HepG2 (cell line): ENCODE measurements around the gene PPHLN1. TPM values are rescaled to one million over a fixed set of nuclear protein-coding genes. Genes with fewer than 3 reads are reported as not detected.

Experiments used
- ATAD3A ChIP-seq: sonication (generic); formaldehyde crosslinking; IDR thresholded peaks from 2 replicates; pipeline ENCODE4 v1.4.0; 2020; ENCODE audit warnings: missing genetic modification reagents
- ATRX ChIP-seq: sonication (generic); formaldehyde crosslinking; IDR thresholded peaks from 2 replicates; pipeline ENCODE4 v1.4.0; 2020; ENCODE audit warnings: missing genetic modification reagents, borderline replicate concordance
- BATF2 ChIP-seq: sonication (generic); formaldehyde crosslinking; IDR thresholded peaks from 2 replicates; pipeline ENCODE4 v1.8.0; 2022; ENCODE audit warnings: mild to moderate bottlenecking, missing genetic modification reagents, moderate library complexity
- GABPB1 ChIP-seq: IDR thresholded peaks from 2 replicates; pipeline ENCODE4 v1.6.1; 2016; ENCODE audit warnings: mild to moderate bottlenecking, missing genetic modification reagents, moderate library complexity, missing compliant biosample characterization
- HMGA1 ChIP-seq: sonication (generic); formaldehyde crosslinking; conservative IDR thresholded peaks from 2 replicates; pipeline ENCODE4 v1.4.0; 2020; ENCODE audit warnings: missing genetic modification reagents
- IRF2 ChIP-seq: IDR thresholded peaks from 2 replicates; pipeline ENCODE4 v1.6.1; 2018; ENCODE audit warnings: missing genetic modification reagents, missing compliant biosample characterization
- IRX3 ChIP-seq: sonication (generic); formaldehyde crosslinking; IDR thresholded peaks from 2 replicates; pipeline ENCODE4 v1.8.1; 2023; ENCODE audit warnings: mild to moderate bottlenecking, low read depth, missing genetic modification reagents, borderline replicate concordance
- KLF6 ChIP-seq: IDR thresholded peaks from 2 replicates; pipeline ENCODE4 v1.8.0; 2016; ENCODE audit warnings: missing biosample characterization, missing genetic modification reagents
- MAFG ChIP-seq: sonication (generic); formaldehyde crosslinking; IDR thresholded peaks from 2 replicates; pipeline ENCODE4 v1.5.1; 2020; ENCODE audit warnings: mild to moderate bottlenecking, missing genetic modification reagents
- MAFK ChIP-seq, 2 experiments: IDR thresholded peaks in 1 of 2; conservative IDR thresholded peaks in 1 of 2; 2 replicates each; pipeline ENCODE4 v1.6.1; 2011; ENCODE audit warnings: improper control_type of control experiment in 2 of 2, low read length in 2 of 2
- NFIB ChIP-seq: sonication (generic); formaldehyde crosslinking; IDR thresholded peaks from 2 replicates; pipeline ENCODE4 v1.9.0; 2021; ENCODE audit warnings: missing genetic modification reagents, mild to moderate bottlenecking, borderline replicate concordance
- NFKBIZ ChIP-seq: IDR thresholded peaks from 2 replicates; pipeline ENCODE4 v1.6.1; 2018; ENCODE audit warnings: missing genetic modification reagents, missing compliant biosample characterization
- NFYC ChIP-seq: IDR thresholded peaks from 2 replicates; pipeline ENCODE4 v1.6.1; 2016; ENCODE audit warnings: missing genetic modification reagents, missing compliant biosample characterization
- NRL ChIP-seq: sonication (generic); formaldehyde crosslinking; IDR thresholded peaks from 2 replicates; pipeline ENCODE4 v1.5.0; 2020; ENCODE audit warnings: missing genetic modification reagents, mild to moderate bottlenecking, moderate library complexity, borderline replicate concordance
- PHF21A ChIP-seq: sonication (generic); formaldehyde crosslinking; IDR thresholded peaks from 2 replicates; pipeline ENCODE4 v1.5.0; 2020; ENCODE audit warnings: mild to moderate bottlenecking, missing genetic modification reagents
- RNF2 ChIP-seq: fragments of 450-650 bp; conservative IDR thresholded peaks from 2 replicates; pipeline ENCODE4 v1.6.1; 2016; ENCODE audit warnings: low read depth
- SP2 ChIP-seq: sonication (generic); formaldehyde crosslinking; IDR thresholded peaks from 2 replicates; pipeline ENCODE4 v1.5.1; 2020; ENCODE audit warnings: mild to moderate bottlenecking, missing genetic modification reagents
- SRY ChIP-seq: sonication (generic); formaldehyde crosslinking; IDR thresholded peaks from 2 replicates; pipeline ENCODE4 v1.8.0; 2022; ENCODE audit warnings: mild to moderate bottlenecking, missing genetic modification reagents
- TFDP2 ChIP-seq: sonication (generic); formaldehyde crosslinking; IDR thresholded peaks from 2 replicates; pipeline ENCODE4 v1.4.0; 2020; ENCODE audit warnings: missing genetic modification reagents
- YEATS2 ChIP-seq: sonication (generic); formaldehyde crosslinking; IDR thresholded peaks from 2 replicates; pipeline ENCODE4 v1.4.0; 2020; ENCODE audit warnings: missing genetic modification reagents, borderline replicate concordance
- ZBTB7B ChIP-seq: sonication (generic); formaldehyde crosslinking; IDR thresholded peaks from 2 replicates; pipeline ENCODE4 v1.4.0; 2020; ENCODE audit warnings: missing genetic modification reagents
- ZBTB8A ChIP-seq: sonication (generic); formaldehyde crosslinking; IDR thresholded peaks from 2 replicates; pipeline ENCODE4 v1.4.0; 2020; ENCODE audit warnings: mild to moderate bottlenecking, low read depth, missing genetic modification reagents, borderline replicate concordance
- ZNF362 ChIP-seq: sonication (generic); formaldehyde crosslinking; IDR thresholded peaks from 2 replicates; pipeline ENCODE4 v1.4.0; 2020; ENCODE audit warnings: missing genetic modification reagents, mild to moderate bottlenecking, borderline replicate concordance
- ZNF431 ChIP-seq: sonication (generic); formaldehyde crosslinking; IDR thresholded peaks from 2 replicates; pipeline ENCODE4 v1.9.0; 2022; ENCODE audit warnings: missing genetic modification reagents, low read depth, mild to moderate bottlenecking, borderline replicate concordance
- ZNF460 ChIP-seq: sonication (generic); formaldehyde crosslinking; IDR thresholded peaks from 2 replicates; pipeline ENCODE4 v1.5.1; 2020; ENCODE audit warnings: missing genetic modification reagents, mild to moderate bottlenecking, borderline replicate concordance
- ZNF605 ChIP-seq: sonication (generic); formaldehyde crosslinking; IDR thresholded peaks from 2 replicates; pipeline ENCODE4 v1.8.0; 2022; ENCODE audit warnings: mild to moderate bottlenecking, missing genetic modification reagents
- ZSCAN25 ChIP-seq: sonication (generic); formaldehyde crosslinking; IDR thresholded peaks from 2 replicates; pipeline ENCODE4 v1.8.0; 2022; ENCODE audit warnings: mild to moderate bottlenecking, missing genetic modification reagents
- polyA plus RNA-seq, 8 experiments: library from polyadenylated mRNA; depleted of rRNA in 3 of 8; stranded (reverse) in 7 of 8; unstranded in 1 of 8; fragments of >200 nt; fragmentation: Illumina TruSeq in 4 of 8; extraction: Trizol in 4 of 8; gene quantifications; 2 replicates each; pipeline versions ENCODE4 v1.2.1 to v1.2.3, GENCODE V29; 2011 to 2016; ENCODE audit warnings: low read depth in 4 of 8, missing spikeins in 1 of 8, mixed read lengths in 1 of 8; ENCODE audit not compliant: insufficient read depth in 1 of 8
- total RNA-seq, 5 experiments: library from RNA; depleted of rRNA; stranded (reverse); fragments of >200 nt; fragmentation: Illumina TruSeq; extraction: Trizol; gene quantifications; 2 replicates each; pipeline ENCODE4 v1.2.3, GENCODE V29; 2016; ENCODE audit warnings: low read depth in 1 of 5

Gene PPHLN1
- total and polyA plus RNA-seq, 2 of the 13 experiments (the other 11 are each of a cell fraction or from before 2014, with no cell fraction given), result 43.4 to 66.0 TPM

- TF ChIP-seq MAFG (no peak), BATF2 (CRISPR knock-in tag) (no peak), NRL (CRISPR knock-in tag) (peak; percentile 62; the same call in 1 of the 2 replicates), ZNF605 (CRISPR knock-in tag) (peak; percentile 46; the same call in 1 of the 2 replicates), TFDP2 (CRISPR knock-in tag) (peak; percentile 45; the same call in 1 of the 2 replicates), ZNF431 (CRISPR knock-in tag) (no peak), IRF2 (peak; percentile 45; the same call in 1 of the 2 replicates), NFYC (CRISPR knock-in tag) (peak; percentile 15; the same call in 1 of the 2 replicates), IRX3 (no peak), GABPB1 (peak; percentile 96), ZSCAN25 (CRISPR knock-in tag) (0 out of 2 replicates have a peak, but pooled peaks have one; percentile 26), NFKBIZ (CRISPR knock-in tag) (no peak), MAFK (conservative IDR thresholded peaks at IDR 0.05 in 1 of 2, IDR thresholded peaks at IDR 0.05 in 1 of 2; ENCODE audit: low read length in 2 of 2) (no peak), ATRX (no peak), NFIB (CRISPR knock-in tag) (no peak), SRY (peak; percentile 88), ZNF460 (no peak), SP2 (CRISPR knock-in tag) (peak; percentile 62), HMGA1 (CRISPR knock-in tag) (no peak), ZNF362 (CRISPR knock-in tag) (no peak), ZBTB8A (CRISPR knock-in tag) (no peak), PHF21A (peak; percentile 78; the same call in 1 of the 2 replicates), RNF2 (no peak), ATAD3A (CRISPR knock-in tag) (no peak), KLF6 (CRISPR knock-in tag) (peak; percentile 46; the same call in 1 of the 2 replicates), YEATS2 (peak; percentile 83), ZBTB7B (peak; percentile 46; the same call in 1 of the 2 replicates)
These were observed at the start of gene PPHLN1, which contains the start of gene ZCRB1 (continued) for GRCh38 chr12:42325653-42326474.
